ENCODE data around the gene LMX1A.

DNA sequence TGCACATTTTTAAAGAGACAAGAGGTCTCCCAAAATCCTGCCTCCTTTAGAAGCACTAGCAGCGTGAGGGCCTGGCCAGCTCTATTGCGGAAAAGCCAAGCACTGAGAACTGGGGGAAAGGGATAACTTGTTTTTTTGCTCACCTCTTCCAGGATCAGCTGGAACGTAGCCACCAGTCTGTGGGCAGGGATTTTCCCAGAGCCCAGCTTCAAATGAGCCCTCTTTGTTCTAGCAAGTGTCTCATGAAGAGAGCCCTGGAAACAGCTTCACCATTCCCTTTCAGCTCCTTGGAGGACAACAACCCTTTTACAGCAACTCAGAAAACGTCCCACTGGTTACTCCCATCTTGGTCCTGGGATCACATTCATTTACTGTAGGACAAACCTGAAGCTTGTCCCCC, 195.4 kb downstream of the LMX1A start:
- TF ChIP-seq, protein P1, sequence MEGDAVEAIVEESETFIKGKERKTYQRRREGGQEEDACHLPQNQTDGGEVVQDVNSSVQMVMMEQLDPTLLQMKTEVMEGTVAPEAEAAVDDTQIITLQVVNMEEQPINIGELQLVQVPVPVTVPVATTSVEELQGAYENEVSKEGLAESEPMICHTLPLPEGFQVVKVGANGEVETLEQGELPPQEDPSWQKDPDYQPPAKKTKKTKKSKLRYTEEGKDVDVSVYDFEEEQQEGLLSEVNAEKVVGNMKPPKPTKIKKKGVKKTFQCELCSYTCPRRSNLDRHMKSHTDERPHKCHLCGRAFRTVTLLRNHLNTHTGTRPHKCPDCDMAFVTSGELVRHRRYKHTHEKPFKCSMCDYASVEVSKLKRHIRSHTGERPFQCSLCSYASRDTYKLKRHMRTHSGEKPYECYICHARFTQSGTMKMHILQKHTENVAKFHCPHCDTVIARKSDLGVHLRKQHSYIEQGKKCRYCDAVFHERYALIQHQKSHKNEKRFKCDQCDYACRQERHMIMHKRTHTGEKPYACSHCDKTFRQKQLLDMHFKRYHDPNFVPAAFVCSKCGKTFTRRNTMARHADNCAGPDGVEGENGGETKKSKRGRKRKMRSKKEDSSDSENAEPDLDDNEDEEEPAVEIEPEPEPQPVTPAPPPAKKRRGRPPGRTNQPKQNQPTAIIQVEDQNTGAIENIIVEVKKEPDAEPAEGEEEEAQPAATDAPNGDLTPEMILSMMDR (IDR thresholded peaks at IDR 0.05): no peak
- TF ChIP-seq POLR2AphosphoS5 (IDR thresholded peaks at IDR 0.05): no peak
- no peak for TF ChIP-seq POLR2A (IDR thresholded peaks at IDR 0.05)
- TF ChIP-seq EP300 (IDR thresholded peaks at IDR 0.05): no peak

All from upper lobe of left lung (tissue), 4 donors.